ENCODE measurements around the gene TMEM222. TPM values are rescaled to one million over a fixed set of nuclear protein-coding genes. Genes with fewer than 3 reads are reported as not detected.
A peak's percentile ranks its signal among the peaks of the same experiment; 100 is the strongest.

TMEM222 gene
- total RNA-seq (2022) = 36.9 and 38.3 TPM in 2 replicates
- Bru-seq, nascent RNA = percentile 78 among the genes with signal in this experiment
- BruChase-seq, experiment 1, labeled RNA remaining after a 6-hour chase = percentile 78 among the genes with signal in this experiment
- percentile 74 among the genes with signal in this experiment for BruChase-seq, experiment 2, labeled RNA remaining after a 2-hour chase
- long read RNA-seq, transcript TMEM222-211 (6 exons, 1,613 nt) = major isoform, 63 of 86 reads
- long read RNA-seq, transcript TMEM222-202 (7 exons, 1,665 nt) = minor isoform, 10 of 86 reads
- long read RNA-seq, partial matches to known transcripts = 0 of 86 reads
- long read RNA-seq, other reads (novel, unspliced or antisense) = 8 of 86 reads

- CTCF ChIA-PET = interaction anchor here (0.7 to 3.6 kb wide), 4 partner anchors 11 to 285 kb away, joined by 3 to 36 read pairs (median 3); no protein-coding TSS in a partner anchor
- intact Hi-C loops (cut with micrococcal nuclease) = loop anchor here (1.0 kb wide), 1 partner anchor 19 kb away; no protein-coding TSS in a partner anchor
- Mint-ChIP-seq H3K36me3 (ENCODE audit: insufficient read depth, unreplicated experiment) (peaks cover 14% of the 10 kb centered on the region), H3K27me3 (ENCODE audit: insufficient read depth, unreplicated experiment) (no peaks in the 10 kb centered on the region), H3K9me3 (ENCODE audit: unreplicated experiment) (no peaks in the 10 kb centered on the region), H3K27ac (ENCODE audit: low read depth, unreplicated experiment) (peak within 1 kb of the TSS; percentile 94), H3K4me3 (ENCODE audit: unreplicated experiment) (peak within 1 kb of the TSS; percentile 91), H3K4me1 (ENCODE audit: insufficient read depth, unreplicated experiment) (peaks cover 5% of the 10 kb centered on the region)
- BruUV-seq (replicated peaks) = no TSS peak
- TF ChIP-seq CTCF (IDR thresholded peaks at IDR 0.05; ENCODE audit: unreplicated experiment) = no peak
- peak; percentile 96 for DNase-seq (ENCODE audit: unreplicated experiment)
- POLR2A ChIA-PET = interaction anchor here (0.9 to 2.4 kb wide), 6 partner anchors 9 to 210 kb away, joined by 3 to 49 read pairs (median 11); partner anchors contain the start of genes MAP3K6, SYTL1 and WASF2
Observed at GRCh38 chr1:27321813-27322568, at the start of gene TMEM222. Gene TMEM222 (plus strand): TSS chr1:27322163. CDS start chr1:27322198, 35 bp downstream.

GRCh38 chr1:27274204-27274603 is 47.8 kb upstream of the TMEM222 start:
- H3K4me3 Mint-ChIP-seq (ENCODE audit: unreplicated experiment) = no peak overlapping the region
- no peaks in the 10 kb centered on the region for H3K27me3 Mint-ChIP-seq (ENCODE audit: insufficient read depth, unreplicated experiment)
- intact Hi-C loops (cut with micrococcal nuclease) = no loop called here
- H3K36me3 Mint-ChIP-seq (ENCODE audit: insufficient read depth, unreplicated experiment) = peaks cover 35% of the 10 kb centered on the region
- POLR2A ChIA-PET = no interaction called here
- no TSS peak for BruUV-seq (replicated peaks)
- TF ChIP-seq CTCF (IDR thresholded peaks at IDR 0.05; ENCODE audit: unreplicated experiment) = no peak
- CTCF ChIA-PET = interaction anchor here (1.1 kb wide), 2 partner anchors 9 to 23 kb away, joined by 3 to 4 read pairs; no protein-coding TSS in a partner anchor
- H3K4me1 Mint-ChIP-seq (ENCODE audit: insufficient read depth, unreplicated experiment) = no peaks in the 10 kb centered on the region
- no peak overlapping the region for H3K27ac Mint-ChIP-seq (ENCODE audit: low read depth, unreplicated experiment)
- no peaks in the 10 kb centered on the region for H3K9me3 Mint-ChIP-seq (ENCODE audit: unreplicated experiment)
- no peak for DNase-seq (ENCODE audit: unreplicated experiment)

GRCh38 chr1:27275696-27276095 is 46.3 kb upstream of the TMEM222 start:
- CTCF ChIA-PET = no interaction called here
- intact Hi-C loops (cut with micrococcal nuclease) = no loop called here
- no peak overlapping the region for H3K4me3 Mint-ChIP-seq (ENCODE audit: unreplicated experiment)
- H3K4me1 Mint-ChIP-seq (ENCODE audit: insufficient read depth, unreplicated experiment) = no peaks in the 10 kb centered on the region
- peaks cover 27% of the 10 kb centered on the region for H3K36me3 Mint-ChIP-seq (ENCODE audit: insufficient read depth, unreplicated experiment)
- H3K27me3 Mint-ChIP-seq (ENCODE audit: insufficient read depth, unreplicated experiment) = no peaks in the 10 kb centered on the region
- no peaks in the 10 kb centered on the region for H3K9me3 Mint-ChIP-seq (ENCODE audit: unreplicated experiment)
- DNase-seq (ENCODE audit: unreplicated experiment) = no peak
- H3K27ac Mint-ChIP-seq (ENCODE audit: low read depth, unreplicated experiment) = no peak overlapping the region
- TF ChIP-seq CTCF (IDR thresholded peaks at IDR 0.05; ENCODE audit: unreplicated experiment) = no peak
- no TSS peak for BruUV-seq (replicated peaks)
- POLR2A ChIA-PET = no interaction called here
